Fibroblast of peridontal ligament (primary cell): ENCODE measurements around the gene LIME1.

Source experiments
- DNase-seq: peaks from one replicate; pipeline ENCODE4 v3.0.0-alpha.2; 2010; ENCODE audit errors: extremely low read depth

Gene LIME1

GRCh38 chr20:63697357-63697867 is 39.1 kb upstream of the LIME1 start:
- no peak for DNase-seq

GRCh38 chr20:63697868-63698545 is 38.5 kb upstream of the LIME1 start:
- no peak for DNase-seq

- peak; percentile 75 for DNase-seq
These were observed 37.6 kb upstream of the LIME1 start for GRCh38 chr20:63698739-63699465.

GRCh38 chr20:63699466-63700198 is 36.8 kb upstream of the LIME1 start:
- no peak for DNase-seq

- no peak for DNase-seq
These were observed 36.0 kb upstream of the LIME1 start for GRCh38 chr20:63700199-63701050.

- DNase-seq, result no peak
These were observed 35.5 kb upstream of the LIME1 start for GRCh38 chr20:63701051-63701328.

- DNase-seq, result no peak
These were observed 35.0 kb upstream of the LIME1 start for GRCh38 chr20:63701329-63702035.

- DNase-seq, result no peak
These were observed 34.3 kb upstream of the LIME1 start for GRCh38 chr20:63702036-63702665.

GRCh38 chr20:63702751-63703470 is 33.6 kb upstream of the LIME1 start:
- no peak for DNase-seq

GRCh38 chr20:63703471-63703975 is 32.9 kb upstream of the LIME1 start:
- no peak for DNase-seq

GRCh38 chr20:63703976-63704748 is 32.3 kb upstream of the LIME1 start:
- DNase-seq, result no peak

GRCh38 chr20:63704749-63705117 is 31.7 kb upstream of the LIME1 start:
- DNase-seq, result no peak

- DNase-seq, result no peak
These were observed 31.0 kb upstream of the LIME1 start for GRCh38 chr20:63705232-63706026.

GRCh38 chr20:63706027-63706695 is 30.3 kb upstream of the LIME1 start:
- no peak for DNase-seq

- no peak for DNase-seq
These were observed 29.5 kb upstream of the LIME1 start for GRCh38 chr20:63706852-63707557.

GRCh38 chr20:63707558-63708300 is 28.7 kb upstream of the LIME1 start, which contains the start of the genes ARFRP1 and ZGPAT:
ARFRP1 (minus strand) TSS chr20:63707976; CDS start chr20:63707091, 885 bp downstream.
ZGPAT (plus strand) TSS chr20:63708039; CDS start chr20:63708581, 542 bp downstream.
- DNase-seq, result peak; percentile 66
